GM08714 (cell line): Measurements from ENCODE around the gene FGF4.

Source experiments
- H3K4me3 ChIP-seq: fragments of 200-500 bp; sonication (Bioruptor generic); 2 replicates; pipeline ENCODE4 v1.5.1; 2014; ENCODE audit warnings: mild to moderate bottlenecking, low read length, inconsistent platforms
- ZNF274 ChIP-seq: IDR thresholded peaks from 2 replicates; pipeline ENCODE4 v1.6.1; 2012; ENCODE audit warnings: mild to moderate bottlenecking, low read depth, low read length

FGF4 gene, protein sequence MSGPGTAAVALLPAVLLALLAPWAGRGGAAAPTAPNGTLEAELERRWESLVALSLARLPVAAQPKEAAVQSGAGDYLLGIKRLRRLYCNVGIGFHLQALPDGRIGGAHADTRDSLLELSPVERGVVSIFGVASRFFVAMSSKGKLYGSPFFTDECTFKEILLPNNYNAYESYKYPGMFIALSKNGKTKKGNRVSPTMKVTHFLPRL

DNA sequence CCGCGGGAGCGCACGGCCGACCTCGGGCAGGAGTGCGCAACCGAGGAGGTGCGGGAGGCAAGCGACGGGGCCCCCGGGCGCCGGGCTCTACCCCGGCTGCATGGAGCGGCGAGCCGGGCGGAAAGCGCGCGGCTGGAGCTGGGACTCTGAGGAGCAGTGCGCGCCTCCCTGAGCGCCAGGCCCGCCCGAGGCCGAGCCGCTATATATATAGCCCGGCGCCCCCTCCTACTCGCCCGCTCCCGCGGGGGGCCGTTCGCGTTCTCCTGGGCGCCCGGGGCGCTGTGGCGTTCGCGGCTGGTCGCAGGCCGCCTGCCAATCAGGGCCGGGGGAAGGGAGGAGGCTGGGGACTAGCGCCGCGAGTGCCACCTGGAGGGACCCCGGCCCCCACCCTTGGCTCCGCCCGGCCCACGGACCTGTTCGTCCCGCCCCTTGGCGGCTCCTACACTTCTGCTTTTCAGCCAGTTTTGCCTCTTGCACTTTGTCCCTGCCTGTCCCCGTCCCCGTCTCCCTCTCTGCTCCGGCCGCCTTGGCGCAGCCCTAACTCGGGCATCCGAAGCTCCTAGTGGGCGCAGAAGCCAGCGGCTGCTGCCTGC lies at the start of gene FGF4:
Gene FGF4, minus strand, starts transcription at position 179 of the 593 bp plus-strand sequence. CDS start 257 bp downstream, outside the sequence.
- TF ChIP-seq ZNF274, result no peak
- H3K4me3 ChIP-seq, result no peak within 1 kb of the TSS

DNA sequence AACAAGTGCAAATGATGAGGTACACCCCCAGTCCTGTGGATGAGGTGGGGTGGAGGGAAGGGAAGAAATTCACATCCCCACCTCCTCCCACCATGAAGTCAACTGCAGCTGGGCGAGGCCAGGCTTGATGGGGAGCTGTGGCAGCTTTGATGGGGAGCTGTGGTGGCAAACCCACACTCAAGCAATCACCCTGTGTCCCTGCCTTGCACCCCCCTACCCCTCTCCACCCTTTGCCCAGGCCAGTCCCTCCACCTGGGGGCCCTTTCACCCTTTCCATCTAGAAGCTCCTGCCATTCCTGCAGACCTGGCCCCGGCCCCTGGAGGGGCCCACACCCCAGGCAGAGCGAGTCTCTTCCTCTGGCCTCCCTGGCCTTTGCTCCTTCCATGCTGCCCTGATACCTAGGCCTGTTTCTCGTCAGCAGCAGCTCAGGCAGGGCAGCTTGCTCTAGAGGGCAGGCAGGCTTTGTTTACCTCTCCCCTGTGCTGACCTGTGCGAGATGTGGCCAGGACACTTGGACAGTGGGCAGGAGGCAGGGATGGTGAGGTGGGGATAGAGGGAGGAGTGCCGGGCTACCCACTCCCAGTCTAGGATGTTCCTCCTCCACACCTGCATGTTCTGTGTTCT lies 48.6 kb upstream of the FGF4 start:
- H3K4me3 ChIP-seq, result no peak overlapping the region
- no peak for TF ChIP-seq ZNF274

DNA sequence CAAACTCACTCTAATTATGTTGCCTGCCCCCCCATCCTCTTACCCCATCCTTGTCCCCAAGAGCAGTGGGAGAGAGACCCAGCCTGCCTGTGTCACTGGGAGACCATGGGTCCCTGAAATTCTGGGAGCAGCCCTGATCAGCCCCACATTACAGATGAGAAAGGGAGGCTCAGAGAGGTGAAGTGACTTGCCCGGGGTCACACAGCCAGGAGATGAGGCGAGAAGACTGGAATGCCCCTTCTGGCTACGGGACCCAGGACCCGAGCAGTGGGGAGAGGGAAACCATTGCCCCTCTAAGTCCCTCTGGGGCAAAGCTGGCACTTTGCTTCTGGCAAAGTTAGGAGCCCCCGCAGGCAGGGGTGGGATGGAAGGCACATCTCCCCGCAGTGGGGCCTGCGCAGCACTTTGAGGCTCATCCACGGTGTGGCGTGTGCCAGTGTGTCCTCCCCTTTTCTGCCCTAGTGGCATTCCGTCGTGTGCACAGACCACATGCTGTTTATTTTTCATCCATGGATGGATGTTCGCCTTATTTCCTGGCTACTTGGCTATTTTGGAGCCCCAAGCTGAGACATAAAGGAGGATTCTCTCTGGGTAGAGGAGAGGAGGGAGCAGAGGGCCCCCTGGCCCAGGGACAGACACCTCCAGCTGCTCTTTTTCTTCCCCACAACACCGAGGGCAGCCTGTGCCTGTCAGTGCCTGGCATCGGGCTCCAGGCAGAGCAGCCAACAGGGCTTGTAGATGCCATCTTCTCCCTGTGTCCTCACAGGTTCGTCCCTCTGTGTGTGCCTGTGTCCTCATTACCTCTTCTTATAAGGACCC lies 47.7 kb upstream of the FGF4 start:
- H3K4me3 ChIP-seq, result no peak overlapping the region
- TF ChIP-seq ZNF274, result no peak

DNA sequence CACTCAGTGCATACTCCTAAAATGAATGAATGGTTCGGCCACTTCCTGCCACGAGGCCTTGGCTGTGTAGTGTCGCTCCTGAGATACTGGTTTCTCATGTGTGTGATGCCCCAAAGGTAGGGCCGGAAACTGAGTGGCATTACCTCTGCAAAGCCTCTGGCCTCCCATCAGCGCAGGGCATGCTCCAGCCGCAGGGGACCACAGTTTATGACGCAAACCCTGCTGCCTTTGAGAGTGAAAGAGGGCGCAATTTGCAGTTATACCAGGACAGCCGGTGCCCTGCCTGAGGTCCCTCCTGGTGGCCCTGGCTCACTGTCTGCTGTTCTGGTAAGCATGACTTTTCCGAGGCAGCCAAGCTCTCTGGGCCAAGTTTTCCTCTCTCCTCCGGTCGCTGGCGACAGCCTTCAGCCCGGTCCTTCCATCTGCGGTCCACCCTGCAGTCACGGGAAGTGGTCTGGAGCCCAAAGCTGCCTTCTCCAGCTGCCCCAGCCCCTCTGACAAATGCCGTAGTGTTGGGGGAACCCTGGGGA lies 46.4 kb upstream of the FGF4 start:
- H3K4me3 ChIP-seq, result no peak overlapping the region
- TF ChIP-seq ZNF274, result no peak

DNA sequence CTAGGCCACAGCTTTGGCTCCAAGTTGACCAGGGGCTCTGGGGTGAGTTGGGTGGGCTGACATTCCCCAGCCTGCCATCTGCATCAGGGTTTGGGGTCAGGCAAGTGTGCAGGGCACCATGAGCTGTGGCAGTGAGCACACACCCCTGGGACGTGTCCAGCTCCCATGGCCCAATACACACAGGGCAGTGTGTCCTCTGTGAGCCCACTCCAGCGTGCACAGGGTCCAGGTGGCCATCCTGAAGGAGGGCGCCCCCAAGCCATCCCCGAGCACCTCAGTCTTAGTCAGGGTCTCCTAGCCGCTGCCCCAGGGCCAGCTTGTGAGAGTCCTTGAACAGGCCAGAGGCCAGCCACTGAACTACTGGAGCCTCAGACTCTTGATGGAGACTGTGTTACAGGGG lies 45.3 kb upstream of the FGF4 start:
- no peak overlapping the region for H3K4me3 ChIP-seq
- no peak for TF ChIP-seq ZNF274

DNA sequence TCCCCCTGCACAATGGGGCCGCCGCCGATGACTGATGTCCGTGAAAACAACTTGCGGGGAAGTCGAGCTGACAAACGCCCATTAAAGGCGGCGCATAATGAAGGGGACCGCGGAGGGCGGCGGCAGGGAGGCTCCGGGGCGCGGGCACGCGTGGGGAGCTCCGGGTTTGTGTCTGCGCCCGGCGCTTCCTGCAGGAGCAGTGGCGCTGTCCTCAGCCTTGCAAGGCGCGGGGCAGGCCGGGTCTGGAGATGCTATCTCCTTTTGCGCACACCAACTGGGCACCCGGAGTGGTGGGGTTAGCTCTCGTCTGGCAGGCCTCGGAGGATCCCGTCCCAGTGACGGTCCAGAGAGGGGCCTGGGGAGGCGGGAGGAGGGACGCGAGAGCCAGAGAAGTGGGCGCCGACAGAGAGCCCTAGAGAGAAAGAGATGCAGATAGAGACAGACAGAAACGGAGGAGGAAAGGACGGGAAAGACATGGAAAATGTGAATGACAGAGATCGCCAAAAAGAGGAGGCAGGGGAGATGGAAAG lies 44.5 kb upstream of the FGF4 start:
- H3K4me3 ChIP-seq, result no peak overlapping the region

DNA sequence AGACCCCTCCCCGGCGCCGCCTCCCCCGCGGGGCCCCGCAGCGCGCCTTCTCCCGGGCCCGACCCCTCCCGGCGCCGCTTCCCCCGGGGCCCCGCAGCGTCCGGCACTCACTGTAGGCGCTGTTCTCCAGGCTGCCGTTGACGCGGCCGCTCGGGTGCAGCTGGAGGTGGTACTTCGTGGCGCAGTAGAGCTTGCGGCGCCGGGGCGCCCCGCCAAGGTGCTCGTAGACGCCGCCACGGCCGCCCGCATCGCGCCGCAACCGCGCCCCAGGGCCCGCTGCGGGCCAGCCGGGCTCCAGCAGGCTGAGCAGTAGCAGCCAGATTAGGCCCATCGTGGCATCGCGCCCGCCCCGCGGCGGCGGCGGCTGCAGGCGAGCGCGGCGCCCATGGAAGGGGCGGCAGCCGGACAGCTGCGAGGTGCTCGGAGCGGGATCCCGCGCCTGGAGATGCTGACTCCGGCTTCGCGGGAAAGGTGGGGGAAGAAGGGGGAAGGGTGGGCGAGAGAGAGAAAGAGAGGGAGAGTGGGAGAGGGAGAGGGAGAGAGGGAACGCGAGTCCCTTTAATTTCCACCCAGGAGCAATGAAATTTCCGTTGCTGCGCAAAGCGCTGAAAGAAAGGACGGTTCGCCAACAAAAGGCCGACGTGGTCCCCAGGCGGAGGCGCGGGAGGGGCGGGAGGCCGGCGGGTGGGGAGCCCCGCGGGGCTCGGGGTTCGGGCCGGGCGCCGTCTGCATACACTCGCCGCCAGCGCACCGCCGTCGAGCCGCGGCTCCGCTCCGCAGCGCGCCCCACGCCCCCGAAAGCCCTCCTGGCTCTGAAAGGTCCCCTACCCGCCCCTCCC lies 43.7 kb upstream of the FGF4 start, which contains the start of gene FGF3:
Gene FGF3, minus strand, starts transcription at position 814 of the 839 bp plus-strand sequence. Its CDS starts 483 bp downstream, at position 331.
- no peak for TF ChIP-seq ZNF274
- H3K4me3 ChIP-seq, result no peak within 1 kb of the TSS

More for the DNA sequence above, 44.5 kb upstream of the FGF4 start:
- no peak for TF ChIP-seq ZNF274

DNA sequence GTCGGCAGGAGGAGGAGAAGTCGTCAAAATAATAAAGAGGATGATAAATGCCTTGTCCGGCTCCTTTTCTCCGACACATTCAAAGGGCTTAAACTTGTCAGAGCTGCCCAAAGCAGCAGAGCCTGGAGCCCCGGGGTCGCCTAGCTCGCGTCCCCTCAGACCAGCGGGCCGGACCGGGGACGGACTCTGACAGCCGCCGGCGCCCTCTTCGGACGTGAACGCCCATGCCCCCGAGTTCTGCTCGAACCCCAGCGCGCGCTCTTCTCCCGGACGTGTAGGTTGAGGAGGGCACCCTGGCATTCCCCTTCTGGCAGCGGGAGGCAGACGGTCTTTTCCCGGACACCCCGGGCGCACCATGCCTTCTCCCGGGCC lies 43.1 kb upstream of the FGF4 start:
- no peak for TF ChIP-seq ZNF274
- H3K4me3 ChIP-seq, result no peak overlapping the region

DNA sequence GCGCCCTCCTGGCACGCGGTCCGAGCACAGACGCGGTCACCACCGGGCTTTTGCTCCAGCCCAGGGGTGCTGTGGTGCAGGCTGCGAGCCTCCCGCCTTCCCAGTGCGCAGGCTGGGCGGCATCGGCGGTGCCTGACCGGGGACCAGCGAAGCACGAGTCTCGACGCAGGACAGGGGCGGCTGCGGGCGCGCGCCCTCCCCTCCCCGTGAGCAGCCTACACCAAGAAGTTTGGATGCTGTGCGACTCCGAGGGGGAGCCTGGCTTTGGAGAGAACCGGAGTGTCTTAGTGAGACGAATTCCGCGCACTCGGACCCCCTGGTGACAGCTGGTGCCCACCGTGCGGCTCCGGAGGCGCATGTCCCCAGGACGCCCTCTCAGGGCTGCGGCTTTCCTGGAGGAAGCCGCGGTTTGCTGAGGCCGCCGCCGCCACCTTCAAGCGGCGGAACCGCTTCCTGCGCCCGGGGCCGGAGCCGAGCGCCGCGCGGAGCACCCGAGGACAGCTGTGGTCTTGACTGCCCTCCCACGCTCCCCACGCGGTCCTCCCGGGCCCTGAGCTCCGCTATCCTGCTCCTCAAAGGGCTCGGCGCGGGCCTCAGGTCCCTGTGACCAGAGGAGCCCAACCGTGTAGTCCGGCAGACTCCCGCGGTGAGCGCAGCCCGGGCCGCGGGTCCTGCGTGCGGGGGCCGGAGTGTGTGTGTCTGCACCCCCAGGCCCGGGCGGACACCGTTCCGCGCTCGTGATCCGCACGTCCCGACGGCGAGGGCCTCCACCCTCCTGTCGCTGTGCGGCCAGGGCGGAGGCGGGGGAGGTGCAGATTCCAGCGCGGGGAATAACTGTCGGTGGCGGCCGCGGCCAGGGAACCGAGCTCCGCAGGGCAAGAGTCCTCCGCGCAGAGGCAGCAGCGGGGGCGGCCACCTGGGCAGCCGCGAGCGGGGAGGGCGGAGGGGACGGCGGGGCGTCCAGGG lies 42.4 kb upstream of the FGF4 start:
- no peak for TF ChIP-seq ZNF274
- no peak overlapping the region for H3K4me3 ChIP-seq

DNA sequence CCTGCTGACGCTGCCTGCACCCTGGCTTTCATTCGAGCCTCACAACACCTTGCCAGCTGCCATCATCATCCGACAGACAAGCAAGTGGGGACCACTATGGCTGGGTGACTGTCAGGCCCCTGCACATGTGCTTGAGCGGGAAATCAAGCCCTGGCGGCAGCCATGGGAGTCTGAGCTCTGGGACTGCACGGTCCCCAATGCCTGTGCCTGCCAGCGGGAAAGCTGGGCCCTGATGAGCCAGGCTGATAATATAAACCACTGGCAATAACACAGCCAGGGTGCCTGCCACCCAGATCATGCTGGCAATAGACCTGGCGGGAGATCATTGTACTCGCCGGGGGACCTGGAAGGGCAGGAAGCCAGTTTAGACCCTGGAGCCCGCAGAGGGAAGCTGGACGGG lies 41.5 kb upstream of the FGF4 start:
- TF ChIP-seq ZNF274, result no peak

DNA sequence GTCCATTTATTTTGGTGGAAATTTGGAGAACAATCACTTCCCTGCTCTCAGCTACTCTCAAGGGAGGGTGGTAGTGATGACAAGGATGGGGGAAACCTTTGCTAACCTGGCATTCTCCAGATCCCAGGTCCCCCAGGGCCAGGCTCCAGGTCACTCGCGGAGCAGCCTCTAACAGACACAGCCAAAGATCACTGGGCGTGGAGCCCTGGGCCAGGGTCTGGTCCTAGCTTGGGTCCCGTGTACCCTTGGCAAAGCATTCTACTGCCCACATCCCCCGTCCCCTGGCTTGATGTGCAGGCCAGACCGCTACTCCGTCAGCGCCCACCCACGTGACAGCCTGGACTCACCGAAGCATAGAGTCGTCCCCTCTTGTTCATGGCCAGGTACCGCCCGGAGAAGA lies 40.8 kb upstream of the FGF4 start:
- TF ChIP-seq ZNF274, result no peak
- H3K4me3 ChIP-seq, result no peak overlapping the region

More for the DNA sequence above, 41.5 kb upstream of the FGF4 start:
- no peak overlapping the region for H3K4me3 ChIP-seq

DNA sequence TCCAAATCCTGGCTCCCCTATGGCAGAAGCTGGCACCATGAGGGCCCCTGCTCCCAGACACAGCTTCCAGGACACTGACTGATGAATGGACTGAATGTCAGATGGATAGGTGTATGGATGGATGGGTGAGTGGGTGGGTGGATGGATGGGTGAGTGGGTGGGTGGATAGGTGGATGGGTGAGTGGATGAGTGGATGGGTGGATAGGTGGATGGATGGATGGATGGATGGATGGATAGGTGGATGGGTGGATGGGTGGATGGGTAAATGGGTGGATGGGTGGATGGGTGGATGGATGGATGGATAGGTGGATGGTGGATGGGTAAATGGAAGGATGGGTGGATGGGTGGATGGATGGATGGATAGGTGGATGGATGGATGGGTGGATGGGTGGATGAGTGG lies 39.8 kb upstream of the FGF4 start:
- no peak for TF ChIP-seq ZNF274
- H3K4me3 ChIP-seq, result no peak overlapping the region

DNA sequence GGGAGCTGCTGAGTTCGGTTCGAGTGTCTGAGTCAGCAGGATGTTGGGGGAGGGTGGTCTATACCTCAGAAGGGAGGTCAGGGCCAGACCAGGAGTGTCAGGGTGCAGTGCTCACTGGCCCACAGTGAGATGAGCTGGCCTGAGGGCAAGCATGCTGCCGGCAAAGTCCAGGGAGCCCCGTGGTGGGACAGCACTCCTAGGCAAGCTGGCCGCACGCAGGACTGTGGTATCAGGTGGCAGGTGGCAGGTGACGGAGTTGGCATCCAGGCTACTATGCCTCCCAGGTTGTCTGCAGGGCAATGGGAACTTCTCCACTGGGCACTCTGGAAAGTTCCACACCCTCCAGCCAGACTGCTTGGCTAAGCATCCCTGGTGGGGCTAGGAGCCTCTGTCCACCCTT lies 39.3 kb upstream of the FGF4 start:
- TF ChIP-seq ZNF274, result no peak
- no peak overlapping the region for H3K4me3 ChIP-seq
